GM12878 (cell line): Measurements from ENCODE around the gene FGF10. TPM values are rescaled to one million over a fixed set of nuclear protein-coding genes. Genes with fewer than 3 reads are reported as not detected.

Source experiments
- ATAC-seq: fragments of 200-7000 bp; cut with Tn5 transposase; 3 replicates; pipeline ENCODE4 v1.9.1; 2020; ENCODE audit warnings: mild to moderate bottlenecking, moderate library complexity
- BruUV-seq: library from RNA; stranded (reverse); fragments of 400-500 nt; replicated peaks from 2 replicates; lab custom pipeline; 2021; lab: Mats Ljungman, UMichigan
- CTCF ChIA-PET: fragments of 300-600 bp; sonication (Branson Sonifier 250); formaldehyde crosslinking; extraction: SDS; loops from one replicate; lab custom pipeline; 2021; ENCODE audit warnings: inconsistent platforms; lab: Yijun Ruan, JAX
- POLR2A ChIA-PET: fragments of 350-600 bp; formaldehyde crosslinking; extraction: SDS; loops from one replicate; lab custom pipeline; 2021; ENCODE audit warnings: inconsistent platforms; lab: Charles Lee
- RAD21 ChIA-PET: fragments of 300-600 bp; sonication (Branson Sonifier 250); formaldehyde crosslinking; loops from one replicate; lab custom pipeline; 2023; ENCODE audit warnings: antibody characterized with exemption; ENCODE audit not compliant: unreplicated experiment; lab: Charles Lee
- SMC1A ChIA-PET: fragments of 300-600 bp; sonication (Branson Sonifier 250); formaldehyde crosslinking; loops from one replicate; lab custom pipeline; 2023; ENCODE audit not compliant: unreplicated experiment, uncharacterized antibody; lab: Charles Lee
- DNase-seq: peaks from one replicate; pipeline ENCODE4 v3.0.0-alpha.2; 2011; ENCODE audit warnings: low read depth, low spot score
- FAIRE-seq: peaks from 3 replicates; lab custom pipeline; 2011; peaks lifted over from hg19 to GRCh38; lab: Jason Lieb, UNC
- H2AFZ ChIP-seq: 2 replicates; pipeline ENCODE4 v1.6.0; 2011; ENCODE audit warnings: low read depth, low read length, control low read depth; ENCODE audit not compliant: control insufficient read depth
- H3K27ac ChIP-seq: 2 replicates; pipeline ENCODE4 v1.5.1; 2011; ENCODE audit warnings: control low read depth; ENCODE audit not compliant: control insufficient read depth, insufficient read depth
- H3K27me3 ChIP-seq, 2 experiments: replicated peaks in 1 of 2; 2 replicates each; pipeline versions ENCODE4 v1.6.0 to v1.6.1; 2011; ENCODE audit warnings: low read length in 1 of 2; ENCODE audit not compliant: control insufficient read depth in 2 of 2, insufficient read depth in 2 of 2
- H3K36me3 ChIP-seq, 2 experiments: 2 replicates each; pipeline ENCODE4 v1.5.1; 2011; ENCODE audit warnings: low read length in 1 of 2; ENCODE audit not compliant: control insufficient read depth in 2 of 2, insufficient read depth in 2 of 2
- H3K4me1 ChIP-seq: 2 replicates; pipeline ENCODE4 v1.6.1; 2011; ENCODE audit warnings: mild to moderate bottlenecking, low read length, moderate library complexity, mixed read lengths; ENCODE audit not compliant: control insufficient read depth, insufficient read depth
- H3K4me2 ChIP-seq: 2 replicates; pipeline ENCODE4 v1.6.0; 2011; ENCODE audit warnings: control low read depth; ENCODE audit not compliant: control insufficient read depth, insufficient read depth
- H3K4me3 ChIP-seq: fragments of 200-600 bp; sonication (generic); 2 replicates; pipeline ENCODE4 v1.5.1; 2016
- H3K79me2 ChIP-seq: 2 replicates; pipeline ENCODE4 v1.6.0; 2011; ENCODE audit warnings: low read length; ENCODE audit not compliant: control insufficient read depth, insufficient read depth
- H3K9ac ChIP-seq: 2 replicates; pipeline ENCODE4 v1.8.0; 2011; ENCODE audit warnings: low read length, control low read depth, mixed read lengths; ENCODE audit not compliant: control insufficient read depth, insufficient read depth
- H3K9me3 ChIP-seq: replicated peaks from 3 replicates; pipeline ENCODE4 v1.5.1; 2011; ENCODE audit warnings: mild to moderate bottlenecking, low read length; ENCODE audit not compliant: control insufficient read depth, insufficient read depth
- H4K20me1 ChIP-seq: 2 replicates; pipeline ENCODE4 v1.6.0; 2011; ENCODE audit not compliant: control insufficient read depth, insufficient read depth
- ASH2L ChIP-seq: fragments of 300-600, 200-600 bp; sonication (generic); IDR thresholded peaks from 2 replicates; pipeline ENCODE4 v1.6.1; 2017; ENCODE audit warnings: low read depth, mild to moderate bottlenecking, borderline replicate concordance
- ATF3 ChIP-seq: IDR thresholded peaks from 2 replicates; pipeline ENCODE4 v1.6.1; 2011; ENCODE audit warnings: low read depth, mild to moderate bottlenecking, low read length, moderate library complexity, borderline replicate concordance; ENCODE audit errors: extremely low read depth
- BCL3 ChIP-seq: IDR thresholded peaks from 2 replicates; pipeline ENCODE4 v1.6.1; 2011; ENCODE audit warnings: borderline replicate concordance, low read depth, mild to moderate bottlenecking, moderate library complexity, low read length; ENCODE audit not compliant: insufficient read depth, poor library complexity, severe bottlenecking
- CTCF ChIP-seq, 3 experiments: IDR thresholded peaks in 2 of 3; conservative IDR thresholded peaks in 1 of 3; 2 replicates each; pipeline ENCODE4 v1.5.1; 2011; ENCODE audit warnings: low read depth in 3 of 3, low read length in 3 of 3, mild to moderate bottlenecking in 3 of 3, control low read depth in 2 of 3, moderate library complexity in 2 of 3, inconsistent platforms in 1 of 3, mixed read lengths in 1 of 3; ENCODE audit not compliant: control insufficient read depth in 2 of 3, insufficient read depth in 1 of 3; ENCODE audit errors: extremely low read depth in 1 of 3
- DPF2 ChIP-seq: fragments of 450-650 bp; IDR thresholded peaks from 2 replicates; pipeline ENCODE4 v1.6.1; 2017; ENCODE audit warnings: mild to moderate bottlenecking
- POLR2A ChIP-seq: IDR thresholded peaks from 2 replicates; pipeline ENCODE4 v1.6.1; 2011; ENCODE audit warnings: low read depth, mild to moderate bottlenecking, low read length
- RB1 ChIP-seq: fragments of 450-650 bp; formaldehyde crosslinking; IDR thresholded peaks from 2 replicates; pipeline ENCODE4 v1.6.1; 2017; ENCODE audit warnings: mild to moderate bottlenecking, borderline replicate concordance
- RBBP5 ChIP-seq: fragments of 200-600 bp; sonication (generic); conservative IDR thresholded peaks from 2 replicates; pipeline ENCODE4 v1.6.1; 2016
- RELA ChIP-seq: fragments of 450-650 bp; IDR thresholded peaks from 2 replicates; pipeline ENCODE4 v1.8.0; 2014; ENCODE audit warnings: borderline replicate concordance; ENCODE audit not compliant: partially characterized antibody
- SKIL ChIP-seq: fragments of 450-650 bp; IDR thresholded peaks from 2 replicates; pipeline ENCODE4 v1.6.1; 2017; ENCODE audit warnings: mild to moderate bottlenecking, low read depth, inconsistent platforms; ENCODE audit not compliant: poor library complexity, severe bottlenecking
- SP1 ChIP-seq: IDR thresholded peaks from one replicate; pipeline ENCODE4 v1.6.1; 2011; ENCODE audit warnings: low read depth, low read length
- TARDBP ChIP-seq: IDR thresholded peaks from 2 replicates; pipeline ENCODE4 v1.6.1; 2016; ENCODE audit warnings: borderline replicate concordance
- YY1 ChIP-seq: IDR thresholded peaks from 2 replicates; pipeline ENCODE4 v1.6.1; 2011; ENCODE audit warnings: low read depth, mild to moderate bottlenecking, low read length
- ZBED1 ChIP-seq: IDR thresholded peaks from 2 replicates; pipeline ENCODE4 v1.6.1; 2016; ENCODE audit warnings: borderline replicate concordance
- WGBS: methylation state at CpG from one replicate; pipeline ENCODE4 v1.1.6; 2016; ENCODE audit warnings: low lambda C conversion rate; ENCODE audit not compliant: insufficient replicate concordance, insufficient coverage; ENCODE audit errors: missing lambda C conversion rate; 5-methylcytosine and 5-hydroxymethylcytosine counted together
- in situ Hi-C: fragments of 300-500 bp; cut with MboI; formaldehyde crosslinking; loops from 9 replicates; pipeline ENCODE4 v1.14.3; 2018; ENCODE audit warnings: mixed read lengths
- intact Hi-C: fragments of 100-400 bp; cut with micrococcal nuclease; formaldehyde crosslinking; loops from one replicate; pipeline ENCODE4 v1.14.2; 2022; ENCODE audit not compliant: unreplicated experiment
- polyA plus RNA-seq, 11 experiments: library from polyadenylated mRNA; depleted of rRNA in 4 of 11; unstranded in 6 of 11; stranded (reverse) in 5 of 11; fragments of >200 nt; fragmentation: Nextera tagmentation in 4 of 11; fragmentation: Illumina TruSeq in 1 of 11; extraction: Ambion mirVana in 4 of 11; extraction: Trizol in 1 of 11; gene quantifications; 1 replicate in 1 of 11; 2 replicates in 10 of 11; pipeline versions ENCODE4 v1.2.1 to v1.2.3, GENCODE V29; 2011 to 2016; ENCODE audit warnings: inconsistent platforms in 2 of 11, missing spikeins in 2 of 11, low read depth in 1 of 11
- total RNA-seq, 4 experiments: library from RNA; depleted of rRNA in 3 of 4; stranded (reverse); fragments of >200 nt in 3 of 4; fragmentation: Illumina TruSeq in 1 of 4; extraction: Trizol in 1 of 4; gene quantifications; 2 replicates each; pipeline versions ENCODE4 v1.2.1 to v1.2.3, GENCODE V29; 2013 to 2021

Gene FGF10
- total and polyA plus RNA-seq, 10 of the 15 experiments (the other 5 are each of a cell fraction or from before 2014, with no cell fraction given): not detected

GRCh38 chr5:44384816-44385215 is 4.4 kb downstream of the FGF10 start:
- ChIA-PET CTCF (interaction anchor here (1.4 kb wide), 1 partner anchor 53 kb away, joined by 5 read pairs; no protein-coding TSS in a partner anchor), POLR2A (no interaction called here), RAD21 (no interaction called here), SMC1A (interaction anchor here (0.6 to 1.2 kb wide), 2 partner anchors 11 to 121 kb away, joined by 3 read pairs; no protein-coding TSS in a partner anchor)
- TF ChIP-seq POLR2A: no peak
- no peak for TF ChIP-seq CTCF (IDR thresholded peaks at IDR 0.05 in 2 of 3, conservative IDR thresholded peaks at IDR 0.05 in 1 of 3; ENCODE audit: control insufficient read depth in 2 of 3, extremely low read depth in 1 of 3, insufficient read depth in 1 of 3, low read depth in 3 of 3, low read length in 3 of 3)
- TF ChIP-seq SKIL: no peak
- no peak for TF ChIP-seq TARDBP
- TF ChIP-seq ZBED1: no peak
- TF ChIP-seq RBBP5: no peak
- no peak for TF ChIP-seq RELA
- TF ChIP-seq YY1: no peak
- no peak for TF ChIP-seq SP1
- TF ChIP-seq DPF2: no peak
- no peak for TF ChIP-seq ATF3
- no peak for TF ChIP-seq ASH2L
- TF ChIP-seq RB1: no peak
- TF ChIP-seq BCL3: no peak
- Histone ChIP-seq H3K9me3 (no peaks in the 10 kb centered on the region), H3K27me3 (peaks cover 4 to 13% of the 10 kb centered on the region in 2 experiments; a peak in 3 of 4 replicates), H3K4me1 (no peaks in the 10 kb centered on the region), H3K9ac (no peak overlapping the region), H4K20me1 (no peaks in the 10 kb centered on the region), H2AFZ (no peak overlapping the region), H3K36me3 (no peaks in the 10 kb centered on the region), H3K4me3 (no peak overlapping the region), H3K4me2 (no peak overlapping the region), H3K79me2 (no peaks in the 10 kb centered on the region), H3K27ac (no peak overlapping the region)
- WGBS: 0% methylated on average over 1 of the region's 1 CpG
- in situ Hi-C loops (no loop called here), intact Hi-C loops (no loop called here)
- ATAC-seq (no peak), DNase-seq (no peak), FAIRE-seq (no peak)
- BruUV-seq: no TSS peak
